Measurements from ENCODE around the gene TTC39C.

GRCh38 chr18:24053211-24053610 is 38.7 kb downstream of the TTC39C start:
- TF ChIP-seq CTCF (IDR thresholded peaks at IDR 0.05; ENCODE audit: control extremely low read depth in 1 of 3, insufficient read depth in 1 of 3, low read depth in 1 of 3, low read length in 3 of 3) (no peak), EZH2 (IDR thresholded peaks at IDR 0.05; ENCODE audit: low read depth, low read length, severe bottlenecking) (no peak), POLR2A (IDR thresholded peaks at IDR 0.05; ENCODE audit: control extremely low read depth in 1 of 2, low read depth in 2 of 2, low read length in 2 of 2) (no peak), EGR1 (IDR thresholded peaks at IDR 0.05; ENCODE audit: borderline replicate concordance, low read depth, low read length) (no peak), YY1 (IDR thresholded peaks at IDR 0.05; ENCODE audit: low read depth, low read length) (no peak), EP300 (IDR thresholded peaks at IDR 0.05; ENCODE audit: borderline replicate concordance in 1 of 2, low read depth in 2 of 2, low read length in 2 of 2) (no peak), JUN (IDR thresholded peaks at IDR 0.05; ENCODE audit: low read depth, low read length) (no peak), TBP (IDR thresholded peaks at IDR 0.05; ENCODE audit: low read depth, low read length) (no peak), RNF2 (IDR thresholded peaks at IDR 0.05; ENCODE audit: borderline replicate concordance, low read depth, low read length, missing control alignments, poor library complexity, severe bottlenecking) (no peak), JUND (IDR thresholded peaks at IDR 0.05; ENCODE audit: low read length) (no peak), ZNF274 (IDR thresholded peaks at IDR 0.05; ENCODE audit: borderline replicate concordance, extremely low read depth, low read length) (no peak), CEBPB (IDR thresholded peaks at IDR 0.05; ENCODE audit: low read depth, low read length) (no peak), GABPA (IDR thresholded peaks at IDR 0.05; ENCODE audit: borderline replicate concordance, insufficient read depth, low read length) (no peak)

Measured in H1 (cell line).